ENCODE measurements around the gene NTN1. TPM values are rescaled to one million over a fixed set of nuclear protein-coding genes. Genes with fewer than 3 reads are reported as not detected.

NTN1 gene
- total RNA-seq, 1 experiment from 2014 or later, result 1.2 TPM

DNA sequence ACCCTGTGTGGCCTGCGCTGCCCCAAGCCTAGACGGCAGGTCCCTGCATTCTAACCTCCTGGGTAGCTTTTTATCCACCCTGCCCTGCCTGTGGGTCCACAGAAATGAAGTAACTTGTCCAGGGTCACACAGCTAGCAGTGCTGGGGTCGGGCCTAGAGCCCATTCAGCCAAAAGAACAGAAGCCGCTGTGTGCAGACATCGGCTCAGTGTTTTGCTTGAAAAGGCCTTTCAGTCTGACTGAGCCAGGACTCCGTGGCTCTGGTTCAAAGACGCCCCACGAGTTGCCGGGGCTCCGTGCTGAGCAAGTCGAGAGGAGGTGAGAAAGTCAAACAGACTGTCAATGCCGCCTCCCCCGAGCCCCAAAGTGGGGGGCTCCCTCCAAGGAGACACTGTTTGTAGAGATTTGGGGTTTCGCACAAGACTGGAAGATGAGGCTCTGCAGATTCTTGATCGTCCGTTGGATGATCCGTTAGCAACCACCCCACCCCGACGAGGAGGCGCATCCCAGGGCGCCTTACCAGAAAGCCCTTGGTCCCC lies 226.2 kb downstream of the NTN1 start:
- Histone ChIP-seq H3K9me3 (ENCODE audit: control insufficient read depth, low read depth, low read length) (no peaks in the 10 kb centered on the region), H2BK15ac (ENCODE audit: low read depth, low read length) (no peak overlapping the region), H2BK120ac (ENCODE audit: low read depth, low read length, poor library complexity, severe bottlenecking) (no peak overlapping the region), H3K23me2 (ENCODE audit: insufficient read length, low read depth, low read length, poor library complexity, severe bottlenecking) (no peaks in the 10 kb centered on the region), H3K4me2 (ENCODE audit: insufficient read depth, insufficient read length, low read length) (no peak overlapping the region), H2AK5ac (ENCODE audit: insufficient read length, low read length) (no peak overlapping the region), H3K9ac (ENCODE audit: extremely low read depth, insufficient read length, low read length) (no peak overlapping the region), H3K27ac (ENCODE audit: insufficient read length, low read depth, low read length) (no peak overlapping the region), H3K4me1 (ENCODE audit: insufficient read depth, low read length) (no peaks in the 10 kb centered on the region), H3T11ph (ENCODE audit: low read length) (no peak overlapping the region), H3K23ac (ENCODE audit: insufficient read length, low read depth, low read length) (no peak overlapping the region), H3K79me1 (ENCODE audit: insufficient read depth, low read depth, low read length, poor library complexity, severe bottlenecking) (no peaks in the 10 kb centered on the region), H3K14ac (ENCODE audit: insufficient read depth, low read length) (no peak overlapping the region; the same call in 1 of the 2 replicates), H4K20me1 (ENCODE audit: control insufficient read depth, insufficient read depth, insufficient read length) (no peaks in the 10 kb centered on the region), H4K5ac (ENCODE audit: insufficient read length, low read depth, low read length) (no peak overlapping the region), H4K91ac (ENCODE audit: insufficient read length, low read depth, low read length) (no peak overlapping the region), H2BK20ac (ENCODE audit: low read depth, low read length, poor library complexity, severe bottlenecking) (no peak overlapping the region), H3K4ac (ENCODE audit: low read depth, low read length) (no peak overlapping the region), H2BK12ac (ENCODE audit: insufficient read length, low read depth, low read length) (no peak overlapping the region), H4K8ac (replicated peaks; ENCODE audit: insufficient read length, low read depth, low read length) (no peak overlapping the region), H3K56ac (ENCODE audit: insufficient read length, low read depth, low read length) (no peak overlapping the region), H2AFZ (ENCODE audit: low read length) (no peak overlapping the region), H3K79me2 (ENCODE audit: insufficient read depth, low read length) (no peaks in the 10 kb centered on the region), H3K27me3 (ENCODE audit: insufficient read depth, low read length) (no peaks in the 10 kb centered on the region), H3K18ac (ENCODE audit: insufficient read length, low read depth, low read length) (no peak overlapping the region), H2BK5ac (ENCODE audit: insufficient read length, low read length) (no peak overlapping the region)
- no CpG with 5 or more reads among the region's 21 CpGs for WGBS (ENCODE audit: extremely low coverage, insufficient read length, low lambda C conversion rate)
- no peaks in the 10 kb centered on the region for H3K9me3 Mint-ChIP-seq
- TF ChIP-seq, protein P1, sequence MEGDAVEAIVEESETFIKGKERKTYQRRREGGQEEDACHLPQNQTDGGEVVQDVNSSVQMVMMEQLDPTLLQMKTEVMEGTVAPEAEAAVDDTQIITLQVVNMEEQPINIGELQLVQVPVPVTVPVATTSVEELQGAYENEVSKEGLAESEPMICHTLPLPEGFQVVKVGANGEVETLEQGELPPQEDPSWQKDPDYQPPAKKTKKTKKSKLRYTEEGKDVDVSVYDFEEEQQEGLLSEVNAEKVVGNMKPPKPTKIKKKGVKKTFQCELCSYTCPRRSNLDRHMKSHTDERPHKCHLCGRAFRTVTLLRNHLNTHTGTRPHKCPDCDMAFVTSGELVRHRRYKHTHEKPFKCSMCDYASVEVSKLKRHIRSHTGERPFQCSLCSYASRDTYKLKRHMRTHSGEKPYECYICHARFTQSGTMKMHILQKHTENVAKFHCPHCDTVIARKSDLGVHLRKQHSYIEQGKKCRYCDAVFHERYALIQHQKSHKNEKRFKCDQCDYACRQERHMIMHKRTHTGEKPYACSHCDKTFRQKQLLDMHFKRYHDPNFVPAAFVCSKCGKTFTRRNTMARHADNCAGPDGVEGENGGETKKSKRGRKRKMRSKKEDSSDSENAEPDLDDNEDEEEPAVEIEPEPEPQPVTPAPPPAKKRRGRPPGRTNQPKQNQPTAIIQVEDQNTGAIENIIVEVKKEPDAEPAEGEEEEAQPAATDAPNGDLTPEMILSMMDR (conservative IDR thresholded peaks at IDR 0.05), result no peak
- H3K36me3 Mint-ChIP-seq (ENCODE audit: insufficient read depth in 1 of 3, low read depth in 3 of 3), result no peaks in the 10 kb centered on the region
- no peak overlapping the region for H3K4me3 Mint-ChIP-seq
- no peaks in the 10 kb centered on the region; the same call in 1 of the 2 replicates for H3K27me3 Mint-ChIP-seq (ENCODE audit: low read depth)
- no peak overlapping the region for H3K27ac Mint-ChIP-seq
- no peak for DNase-seq
- H3K4me1 Mint-ChIP-seq, result peaks cover 19 to 31% of the 10 kb centered on the region in 2 experiments
